PFSK-1 (cell line): ENCODE measurements around the gene GRM1.

Experiments
- FOXP2 ChIP-seq: optimal IDR thresholded peaks from 2 replicates; pipeline ENCODE3; 2011; ENCODE audit warnings: borderline replicate concordance, control low read depth, inconsistent platforms; ENCODE audit not compliant: insufficient read depth; ENCODE audit errors: extremely low read length, extremely low read depth
- POLR2AphosphoS5 ChIP-seq: IDR thresholded peaks from 2 replicates; pipeline ENCODE4 v1.6.1; 2012; ENCODE audit warnings: low read depth, mild to moderate bottlenecking, control low read depth, low read length, moderate library complexity
- SIN3A ChIP-seq: IDR thresholded peaks from 2 replicates; pipeline ENCODE4 v1.6.1; 2012; ENCODE audit warnings: mild to moderate bottlenecking, low read length, moderate library complexity, borderline replicate concordance; ENCODE audit not compliant: insufficient read depth
- TAF1 ChIP-seq: IDR thresholded peaks from 2 replicates; pipeline ENCODE4 v1.6.1; 2012; ENCODE audit warnings: low read length, control low read depth, borderline replicate concordance; ENCODE audit not compliant: insufficient read depth
- TF ChIP-seq, protein P1 (sequence below), 2 experiments: IDR thresholded peaks; 2 replicates each; pipeline versions ENCODE4 v1.6.1 to v1.8.0; 2011 to 2012; ENCODE audit warnings: low read depth in 2 of 2, low read length in 2 of 2, control low read depth in 1 of 2, inconsistent platforms in 1 of 2, mild to moderate bottlenecking in 1 of 2, moderate library complexity in 1 of 2; ENCODE audit not compliant: insufficient read depth in 1 of 2

The GRM1 gene

GRCh38 chr6:146433881-146434731, 405.2 kb downstream of the GRM1 start:
- TF ChIP-seq, protein P1, sequence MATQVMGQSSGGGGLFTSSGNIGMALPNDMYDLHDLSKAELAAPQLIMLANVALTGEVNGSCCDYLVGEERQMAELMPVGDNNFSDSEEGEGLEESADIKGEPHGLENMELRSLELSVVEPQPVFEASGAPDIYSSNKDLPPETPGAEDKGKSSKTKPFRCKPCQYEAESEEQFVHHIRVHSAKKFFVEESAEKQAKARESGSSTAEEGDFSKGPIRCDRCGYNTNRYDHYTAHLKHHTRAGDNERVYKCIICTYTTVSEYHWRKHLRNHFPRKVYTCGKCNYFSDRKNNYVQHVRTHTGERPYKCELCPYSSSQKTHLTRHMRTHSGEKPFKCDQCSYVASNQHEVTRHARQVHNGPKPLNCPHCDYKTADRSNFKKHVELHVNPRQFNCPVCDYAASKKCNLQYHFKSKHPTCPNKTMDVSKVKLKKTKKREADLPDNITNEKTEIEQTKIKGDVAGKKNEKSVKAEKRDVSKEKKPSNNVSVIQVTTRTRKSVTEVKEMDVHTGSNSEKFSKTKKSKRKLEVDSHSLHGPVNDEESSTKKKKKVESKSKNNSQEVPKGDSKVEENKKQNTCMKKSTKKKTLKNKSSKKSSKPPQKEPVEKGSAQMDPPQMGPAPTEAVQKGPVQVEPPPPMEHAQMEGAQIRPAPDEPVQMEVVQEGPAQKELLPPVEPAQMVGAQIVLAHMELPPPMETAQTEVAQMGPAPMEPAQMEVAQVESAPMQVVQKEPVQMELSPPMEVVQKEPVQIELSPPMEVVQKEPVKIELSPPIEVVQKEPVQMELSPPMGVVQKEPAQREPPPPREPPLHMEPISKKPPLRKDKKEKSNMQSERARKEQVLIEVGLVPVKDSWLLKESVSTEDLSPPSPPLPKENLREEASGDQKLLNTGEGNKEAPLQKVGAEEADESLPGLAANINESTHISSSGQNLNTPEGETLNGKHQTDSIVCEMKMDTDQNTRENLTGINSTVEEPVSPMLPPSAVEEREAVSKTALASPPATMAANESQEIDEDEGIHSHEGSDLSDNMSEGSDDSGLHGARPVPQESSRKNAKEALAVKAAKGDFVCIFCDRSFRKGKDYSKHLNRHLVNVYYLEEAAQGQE (IDR thresholded peaks at IDR 0.05; ENCODE audit: insufficient read depth in 1 of 2, low read depth in 2 of 2, low read length in 2 of 2), result no peak
- no peak for TF ChIP-seq TAF1
- TF ChIP-seq FOXP2, result no peak
- TF ChIP-seq SIN3A, result no peak
- no peak for TF ChIP-seq POLR2AphosphoS5

DNA sequence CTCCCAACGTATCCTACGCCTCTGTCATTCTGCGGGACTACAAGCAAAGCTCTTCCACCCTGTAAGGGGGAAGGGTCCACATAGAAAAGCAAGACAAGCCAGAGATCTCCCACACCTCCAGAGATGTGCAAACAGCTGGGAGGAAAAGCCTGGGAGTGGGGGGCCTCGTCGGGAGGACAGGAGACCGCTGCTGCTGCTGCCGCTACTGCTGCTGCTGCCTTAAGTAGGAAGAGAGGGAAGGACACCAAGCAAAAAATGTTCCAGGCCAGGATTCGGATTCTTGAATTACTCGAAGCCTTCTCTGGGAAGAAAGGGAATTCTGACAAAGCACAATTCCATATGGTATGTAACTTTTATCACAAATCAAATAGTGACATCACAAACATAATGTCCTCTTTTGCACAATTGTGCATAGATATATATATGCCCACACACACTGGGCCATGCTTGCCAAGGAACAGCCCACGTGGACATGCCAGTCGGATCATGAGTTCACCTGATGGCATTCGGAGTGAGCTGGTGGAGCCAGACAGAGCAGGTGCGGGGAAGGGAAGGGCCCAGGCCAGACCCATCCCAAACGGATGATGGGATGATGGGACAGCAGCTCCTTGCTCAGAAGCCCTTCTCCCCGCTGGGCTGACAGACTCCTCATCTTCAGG, 406.0 kb downstream of the GRM1 start:
- TF ChIP-seq TAF1 (no peak), POLR2AphosphoS5 (no peak), SIN3A (no peak), FOXP2 (no peak)
- TF ChIP-seq, protein P1 (IDR thresholded peaks at IDR 0.05; ENCODE audit: insufficient read depth in 1 of 2, low read depth in 2 of 2, low read length in 2 of 2), result no peak

GRCh38 chr6:146441907-146442306, 413.0 kb downstream of the GRM1 start:
- TF ChIP-seq TAF1, result no peak
- TF ChIP-seq POLR2AphosphoS5, result no peak
- TF ChIP-seq, protein P1 (IDR thresholded peaks at IDR 0.05; ENCODE audit: insufficient read depth in 1 of 2, low read depth in 2 of 2, low read length in 2 of 2), result no peak
- TF ChIP-seq SIN3A, result no peak
- no peak for TF ChIP-seq FOXP2

GRCh38 chr6:146444189-146444588, 415.3 kb downstream of the GRM1 start:
- TF ChIP-seq, protein P1 (IDR thresholded peaks at IDR 0.05; ENCODE audit: insufficient read depth in 1 of 2, low read depth in 2 of 2, low read length in 2 of 2), result no peak
- TF ChIP-seq SIN3A (no peak), POLR2AphosphoS5 (no peak), FOXP2 (no peak), TAF1 (no peak)
